ENCODE measurements around the gene ZWILCH.

DNA sequence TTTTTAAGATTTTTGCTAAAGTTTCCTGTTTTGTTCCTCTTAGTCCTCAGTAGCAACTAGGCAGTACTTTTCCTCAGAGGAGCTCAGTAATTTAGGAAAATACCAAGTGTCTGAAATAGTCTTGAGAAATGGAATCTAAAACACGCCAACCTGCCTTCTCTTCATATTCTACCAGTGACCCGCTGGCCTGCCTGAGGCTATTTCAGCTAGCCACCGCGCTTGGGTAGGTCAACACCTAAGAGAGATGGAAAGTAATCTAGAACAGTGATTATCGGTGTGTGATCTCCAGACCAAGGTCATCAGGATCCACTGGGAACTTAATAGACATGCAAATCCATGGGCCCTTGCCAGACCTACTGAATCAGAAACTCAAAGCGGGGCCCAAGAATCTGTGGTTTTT lies 53.1 kb downstream of the ZWILCH start:
- TF ChIP-seq POLR2AphosphoS5 (IDR thresholded peaks at IDR 0.05) (no peak), POLR2A (IDR thresholded peaks at IDR 0.05) (no peak)
- TF ChIP-seq, protein P1, sequence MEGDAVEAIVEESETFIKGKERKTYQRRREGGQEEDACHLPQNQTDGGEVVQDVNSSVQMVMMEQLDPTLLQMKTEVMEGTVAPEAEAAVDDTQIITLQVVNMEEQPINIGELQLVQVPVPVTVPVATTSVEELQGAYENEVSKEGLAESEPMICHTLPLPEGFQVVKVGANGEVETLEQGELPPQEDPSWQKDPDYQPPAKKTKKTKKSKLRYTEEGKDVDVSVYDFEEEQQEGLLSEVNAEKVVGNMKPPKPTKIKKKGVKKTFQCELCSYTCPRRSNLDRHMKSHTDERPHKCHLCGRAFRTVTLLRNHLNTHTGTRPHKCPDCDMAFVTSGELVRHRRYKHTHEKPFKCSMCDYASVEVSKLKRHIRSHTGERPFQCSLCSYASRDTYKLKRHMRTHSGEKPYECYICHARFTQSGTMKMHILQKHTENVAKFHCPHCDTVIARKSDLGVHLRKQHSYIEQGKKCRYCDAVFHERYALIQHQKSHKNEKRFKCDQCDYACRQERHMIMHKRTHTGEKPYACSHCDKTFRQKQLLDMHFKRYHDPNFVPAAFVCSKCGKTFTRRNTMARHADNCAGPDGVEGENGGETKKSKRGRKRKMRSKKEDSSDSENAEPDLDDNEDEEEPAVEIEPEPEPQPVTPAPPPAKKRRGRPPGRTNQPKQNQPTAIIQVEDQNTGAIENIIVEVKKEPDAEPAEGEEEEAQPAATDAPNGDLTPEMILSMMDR (IDR thresholded peaks at IDR 0.05), result no peak
